ENCODE results near the gene ATE1.

- TF ChIP-seq, protein P1, sequence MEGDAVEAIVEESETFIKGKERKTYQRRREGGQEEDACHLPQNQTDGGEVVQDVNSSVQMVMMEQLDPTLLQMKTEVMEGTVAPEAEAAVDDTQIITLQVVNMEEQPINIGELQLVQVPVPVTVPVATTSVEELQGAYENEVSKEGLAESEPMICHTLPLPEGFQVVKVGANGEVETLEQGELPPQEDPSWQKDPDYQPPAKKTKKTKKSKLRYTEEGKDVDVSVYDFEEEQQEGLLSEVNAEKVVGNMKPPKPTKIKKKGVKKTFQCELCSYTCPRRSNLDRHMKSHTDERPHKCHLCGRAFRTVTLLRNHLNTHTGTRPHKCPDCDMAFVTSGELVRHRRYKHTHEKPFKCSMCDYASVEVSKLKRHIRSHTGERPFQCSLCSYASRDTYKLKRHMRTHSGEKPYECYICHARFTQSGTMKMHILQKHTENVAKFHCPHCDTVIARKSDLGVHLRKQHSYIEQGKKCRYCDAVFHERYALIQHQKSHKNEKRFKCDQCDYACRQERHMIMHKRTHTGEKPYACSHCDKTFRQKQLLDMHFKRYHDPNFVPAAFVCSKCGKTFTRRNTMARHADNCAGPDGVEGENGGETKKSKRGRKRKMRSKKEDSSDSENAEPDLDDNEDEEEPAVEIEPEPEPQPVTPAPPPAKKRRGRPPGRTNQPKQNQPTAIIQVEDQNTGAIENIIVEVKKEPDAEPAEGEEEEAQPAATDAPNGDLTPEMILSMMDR (IDR thresholded peaks at IDR 0.05; ENCODE audit: low read depth, low read length): no peak
- TF ChIP-seq EZH2phosphoT487 (IDR thresholded peaks at IDR 0.05; ENCODE audit: low read depth): no peak
These were observed 84.5 kb downstream of the ATE1 start for GRCh38 chr10:121843379-121843778.
